GM19463 (cell line): ENCODE results near the gene FARP1.

Experiments used
- ATAC-seq: cut with Tn5 transposase; IDR thresholded peaks from one replicate; pipeline ENCODE4 v1.9.1; 2021; ENCODE audit warnings: mild to moderate bottlenecking, moderate library complexity; ENCODE audit not compliant: unreplicated experiment

FARP1 gene

DNA sequence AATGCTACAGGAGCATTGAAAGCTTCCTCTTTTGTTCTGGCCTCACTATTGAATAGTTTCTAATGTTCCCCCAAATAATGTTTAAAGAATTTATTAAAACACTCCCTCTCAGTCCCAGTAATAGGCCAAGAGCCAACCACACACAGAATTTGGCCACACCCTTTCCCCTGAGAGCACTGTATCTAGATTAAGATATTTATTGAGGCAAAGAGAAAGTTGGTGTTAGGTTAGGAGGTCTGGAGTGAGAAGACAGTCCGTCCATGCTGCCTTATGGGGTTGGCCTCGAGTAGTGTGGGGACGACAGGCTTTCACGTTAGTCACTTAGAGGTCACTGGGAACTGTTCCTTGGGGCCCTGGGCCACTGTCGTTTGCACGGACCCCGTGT lies 157.1 kb downstream of the FARP1 start:
- ATAC-seq, result no peak

DNA sequence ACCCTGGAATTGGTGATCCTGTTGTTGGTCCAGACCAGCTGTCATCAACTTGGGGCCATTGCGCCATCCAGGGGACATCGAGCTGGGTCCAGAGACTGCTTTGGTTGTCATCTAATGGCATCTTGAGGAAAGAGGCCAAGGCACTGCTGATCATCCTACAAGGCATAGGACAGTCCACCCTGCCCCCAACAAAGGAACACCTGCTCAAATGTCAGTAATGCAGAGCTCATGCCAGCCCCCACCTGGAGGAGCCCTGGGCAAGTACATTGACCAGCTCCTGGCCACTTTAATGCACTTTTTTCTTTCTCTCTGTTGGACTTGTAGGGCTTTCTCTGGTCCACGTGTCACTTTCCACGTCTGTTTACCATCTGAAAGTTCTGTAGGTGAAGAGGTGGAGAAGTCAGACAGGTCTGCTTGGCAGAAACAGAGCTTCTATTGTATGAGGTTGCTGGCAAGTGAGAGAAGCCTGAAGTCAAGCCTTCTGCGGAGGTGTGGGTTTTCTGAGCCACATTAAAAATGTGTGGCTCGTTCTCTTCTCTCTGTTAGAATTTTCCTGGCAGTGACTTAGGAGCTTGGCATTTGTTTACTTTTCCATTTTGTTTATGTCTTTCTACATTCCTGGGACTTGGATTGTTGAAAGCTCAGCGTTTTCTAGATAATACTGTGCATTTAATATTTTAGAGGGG lies 158.2 kb downstream of the FARP1 start:
- no peak for ATAC-seq

DNA sequence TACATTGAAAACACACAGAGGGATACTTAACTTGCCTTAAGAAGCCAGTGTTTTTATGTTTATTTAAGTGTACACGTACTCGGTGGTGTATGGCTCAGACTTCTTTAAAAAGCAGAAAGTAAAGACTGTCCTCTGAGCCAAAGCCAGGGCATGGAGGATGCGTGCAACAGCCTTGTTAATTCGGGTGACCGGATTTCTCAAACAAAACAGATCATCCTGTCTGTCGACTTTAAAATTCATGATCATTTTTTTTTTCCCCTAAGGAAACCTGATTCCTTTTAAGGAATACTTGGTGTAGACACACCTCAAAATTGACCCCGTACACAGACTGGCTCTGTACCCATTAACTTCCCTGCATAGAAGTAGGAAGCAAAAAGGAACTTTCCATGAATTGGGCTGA lies 158.8 kb downstream of the FARP1 start:
- ATAC-seq, result no peak

DNA sequence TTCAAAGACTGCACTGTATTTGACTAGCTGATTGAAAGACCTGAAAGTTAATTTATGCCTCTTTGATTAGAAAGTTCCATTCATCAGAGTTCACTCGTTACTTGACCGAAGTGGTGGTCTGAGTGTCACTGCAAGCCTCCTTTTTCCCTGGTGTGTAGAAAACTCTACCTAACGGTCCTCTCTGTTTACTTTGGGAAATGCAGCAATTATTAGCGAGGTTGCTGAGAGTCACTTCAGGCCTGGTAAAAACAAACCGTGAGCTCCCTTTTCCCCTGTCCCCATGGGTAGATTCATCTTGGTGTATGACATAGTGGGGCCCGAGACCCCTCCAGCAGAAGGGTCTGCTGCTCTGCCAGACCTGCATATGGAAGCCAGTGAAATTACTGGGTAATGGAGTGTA lies 161.0 kb downstream of the FARP1 start:
- no peak for ATAC-seq

DNA sequence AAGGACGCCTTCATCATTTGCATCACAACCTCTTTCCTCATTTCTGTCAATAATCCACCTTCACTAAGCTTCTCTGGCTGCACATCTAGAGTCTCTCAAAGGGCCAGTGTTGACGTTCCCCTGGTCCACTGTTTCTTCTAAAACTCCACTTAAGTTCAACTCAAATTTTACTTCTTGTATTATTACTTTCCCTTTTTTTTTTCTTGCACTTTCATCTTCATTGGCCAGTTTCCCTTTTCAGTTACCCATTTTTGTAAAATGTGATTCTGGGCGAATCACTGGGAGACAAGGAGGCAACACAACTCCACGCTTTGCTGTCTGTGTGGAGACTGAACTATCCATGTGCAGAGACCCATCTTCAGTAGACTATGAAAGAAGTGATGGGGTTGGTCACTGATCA lies 162.8 kb downstream of the FARP1 start:
- no peak for ATAC-seq

DNA sequence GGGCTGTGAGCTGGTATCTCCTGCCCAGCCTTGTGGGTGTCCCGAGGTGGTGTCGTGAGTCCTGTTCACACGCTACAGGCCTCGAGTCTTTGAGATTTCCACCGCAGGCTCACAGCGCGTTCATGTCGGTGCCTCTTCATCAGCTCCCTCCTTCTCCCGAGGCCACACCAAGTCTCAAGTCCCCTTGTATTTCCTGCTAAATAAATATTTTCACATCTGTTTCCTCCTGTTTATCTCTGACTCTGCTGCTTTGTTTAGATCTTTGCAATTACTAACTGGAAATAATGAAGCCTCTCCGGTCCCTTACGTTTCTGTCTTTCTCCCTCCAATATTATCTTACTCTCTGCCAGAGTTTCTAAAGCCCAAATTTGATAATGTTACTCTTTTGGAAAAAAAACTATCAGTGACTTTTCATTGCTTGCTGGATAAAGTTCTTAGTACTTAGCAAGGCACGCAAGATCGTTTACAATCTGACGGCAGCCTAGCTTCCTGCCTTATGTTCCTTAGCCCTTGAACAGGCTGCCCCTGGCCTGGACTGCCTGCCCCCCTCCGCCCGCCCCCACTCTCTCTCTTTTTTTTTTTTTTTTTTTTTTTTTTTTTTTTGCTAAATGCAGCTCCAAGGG lies 164.7 kb downstream of the FARP1 start:
- ATAC-seq, result no peak

DNA sequence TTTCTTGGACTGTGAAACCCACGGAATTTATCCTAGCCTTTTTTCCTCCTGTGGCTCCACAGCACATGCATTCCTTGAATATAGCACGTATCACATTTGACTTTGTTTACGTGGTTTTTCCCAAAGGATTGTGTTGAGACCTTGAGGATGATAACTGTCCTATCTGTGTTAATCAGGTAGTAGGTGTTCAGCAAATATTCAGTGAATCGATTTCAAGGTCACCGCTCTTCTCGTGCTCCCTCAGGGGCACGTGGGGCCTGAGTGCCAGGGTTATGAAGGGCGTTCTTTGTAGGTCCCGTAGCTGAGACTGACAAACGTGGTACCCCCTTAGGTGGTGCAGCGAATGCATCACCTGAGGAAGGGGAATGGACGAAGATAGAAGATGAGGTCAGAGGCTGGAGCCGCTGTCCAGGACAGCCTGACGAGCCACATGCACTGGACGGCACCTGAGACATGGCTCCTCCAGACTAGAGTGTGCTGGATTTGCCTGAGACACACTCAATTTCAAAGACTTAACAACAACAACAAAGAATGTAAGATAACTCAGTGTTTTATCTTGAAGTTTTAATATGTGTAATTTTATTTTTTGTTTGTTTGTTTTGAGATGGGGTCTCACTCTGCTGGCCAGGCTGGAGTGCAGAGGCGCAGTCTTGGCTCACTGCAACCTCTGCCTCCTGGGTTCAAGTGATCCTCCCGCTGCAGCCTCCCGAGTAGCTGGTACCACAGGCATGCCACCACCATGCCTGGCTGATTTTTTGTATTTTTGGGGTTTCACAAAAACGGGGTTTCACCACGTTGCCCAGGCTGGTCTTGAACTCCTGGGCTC lies 165.4 kb downstream of the FARP1 start:
- ATAC-seq, result no peak

DNA sequence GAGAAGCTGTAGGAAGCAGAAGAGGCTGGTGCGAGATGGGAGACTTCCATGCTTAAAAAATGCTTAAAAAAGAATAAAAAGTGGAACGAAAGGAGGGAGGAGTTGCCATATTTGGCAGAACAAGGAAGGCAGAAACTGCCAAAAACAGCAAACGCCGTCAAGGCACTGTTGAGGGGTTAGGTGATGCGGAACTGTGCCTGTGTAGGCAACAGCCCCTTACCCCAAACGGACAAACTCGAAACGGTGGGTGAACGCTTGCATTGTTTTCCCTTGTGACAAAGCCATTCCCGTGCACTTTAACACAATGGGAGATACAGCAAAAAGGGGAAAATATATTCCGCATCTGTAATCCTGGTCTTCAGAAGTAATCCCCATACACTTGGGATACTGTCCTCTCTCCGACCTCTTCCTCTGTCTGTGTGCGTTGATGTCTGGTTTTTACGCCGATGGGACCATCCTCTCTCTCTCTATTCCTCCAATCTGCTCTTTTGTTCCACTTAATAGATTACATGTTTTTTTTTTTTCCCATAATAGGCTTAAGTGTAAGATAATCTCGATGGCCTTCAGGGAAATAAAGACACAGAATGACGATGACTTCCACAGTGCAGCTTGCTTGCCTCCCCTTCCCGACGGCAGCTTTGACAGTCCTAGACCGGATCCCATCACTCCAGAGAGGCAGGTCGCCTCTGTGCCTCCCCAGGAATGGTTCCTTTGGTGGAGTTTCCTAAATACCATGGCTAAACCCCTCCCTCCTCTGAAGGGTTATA lies 166.9 kb downstream of the FARP1 start:
- ATAC-seq, result no peak

DNA sequence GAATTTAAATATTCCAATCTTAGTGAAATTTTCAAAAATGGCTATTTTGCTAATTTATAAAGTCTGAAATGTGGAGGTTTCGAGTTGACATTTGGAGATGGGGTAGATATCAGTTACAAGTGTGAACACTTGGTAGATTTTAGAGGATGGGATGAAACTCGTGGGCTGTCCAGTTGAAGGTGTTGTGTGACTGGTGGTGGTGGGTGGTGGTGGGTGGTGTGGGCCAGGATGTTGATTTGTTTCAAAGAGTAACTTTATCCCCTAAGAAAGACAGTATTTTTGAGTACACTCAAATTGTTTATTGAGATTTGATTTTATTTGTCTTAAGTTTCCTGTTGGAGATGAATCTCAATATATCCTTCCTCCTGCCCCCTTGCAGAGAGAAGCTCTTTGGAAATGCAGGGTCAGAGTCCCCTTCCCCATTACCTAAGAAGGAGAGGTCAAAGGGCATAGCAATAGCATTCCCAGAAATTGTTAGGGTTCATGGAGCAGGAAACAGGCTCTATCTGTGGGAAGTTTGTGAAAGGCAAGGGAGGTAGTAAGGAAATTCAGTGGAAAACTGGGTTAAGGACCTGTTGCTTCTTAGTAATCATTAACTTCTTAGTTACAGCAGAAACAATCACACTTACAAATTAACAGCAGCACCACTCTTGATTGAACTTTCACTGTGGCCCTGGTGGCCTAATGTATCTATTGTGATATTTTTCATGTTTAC lies 167.7 kb downstream of the FARP1 start:
- ATAC-seq, result no peak

DNA sequence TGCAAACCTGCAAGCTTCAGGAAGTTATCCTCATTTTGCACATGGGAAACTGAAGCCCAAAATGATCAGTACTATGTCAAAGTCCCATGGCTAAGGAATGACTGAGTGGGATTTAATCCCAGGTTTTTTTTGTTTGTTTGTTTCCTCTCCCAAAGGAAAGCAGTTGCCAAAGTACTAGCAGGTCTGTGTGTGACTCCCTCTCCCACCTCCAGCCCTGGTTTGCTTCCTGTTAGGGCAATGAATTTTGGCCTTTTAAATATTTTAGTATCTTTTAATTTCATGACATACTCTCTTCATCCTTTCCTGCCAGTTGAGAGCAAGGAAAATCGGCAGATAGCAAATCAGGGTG lies 168.3 kb downstream of the FARP1 start:
- ATAC-seq, result no peak

DNA sequence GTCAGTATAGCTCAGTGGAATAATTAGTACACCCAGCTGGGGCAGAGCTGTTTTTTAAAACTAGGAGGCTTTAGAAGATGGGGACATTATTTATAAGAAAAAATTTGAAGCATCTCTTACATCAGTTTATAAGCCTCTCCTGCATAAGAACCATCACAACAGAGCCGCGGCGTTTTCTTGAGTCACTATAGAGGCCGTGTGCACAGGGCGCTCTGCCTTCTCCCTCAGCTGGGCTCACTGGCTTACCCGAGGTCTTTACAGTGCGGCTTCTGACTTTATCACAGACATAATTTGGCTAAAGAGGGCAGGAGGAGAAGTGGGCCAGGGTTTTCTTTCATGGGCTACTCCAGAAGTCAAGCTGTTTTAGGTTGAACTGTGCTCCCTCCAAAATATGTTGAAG lies 169.7 kb downstream of the FARP1 start:
- ATAC-seq, result no peak

DNA sequence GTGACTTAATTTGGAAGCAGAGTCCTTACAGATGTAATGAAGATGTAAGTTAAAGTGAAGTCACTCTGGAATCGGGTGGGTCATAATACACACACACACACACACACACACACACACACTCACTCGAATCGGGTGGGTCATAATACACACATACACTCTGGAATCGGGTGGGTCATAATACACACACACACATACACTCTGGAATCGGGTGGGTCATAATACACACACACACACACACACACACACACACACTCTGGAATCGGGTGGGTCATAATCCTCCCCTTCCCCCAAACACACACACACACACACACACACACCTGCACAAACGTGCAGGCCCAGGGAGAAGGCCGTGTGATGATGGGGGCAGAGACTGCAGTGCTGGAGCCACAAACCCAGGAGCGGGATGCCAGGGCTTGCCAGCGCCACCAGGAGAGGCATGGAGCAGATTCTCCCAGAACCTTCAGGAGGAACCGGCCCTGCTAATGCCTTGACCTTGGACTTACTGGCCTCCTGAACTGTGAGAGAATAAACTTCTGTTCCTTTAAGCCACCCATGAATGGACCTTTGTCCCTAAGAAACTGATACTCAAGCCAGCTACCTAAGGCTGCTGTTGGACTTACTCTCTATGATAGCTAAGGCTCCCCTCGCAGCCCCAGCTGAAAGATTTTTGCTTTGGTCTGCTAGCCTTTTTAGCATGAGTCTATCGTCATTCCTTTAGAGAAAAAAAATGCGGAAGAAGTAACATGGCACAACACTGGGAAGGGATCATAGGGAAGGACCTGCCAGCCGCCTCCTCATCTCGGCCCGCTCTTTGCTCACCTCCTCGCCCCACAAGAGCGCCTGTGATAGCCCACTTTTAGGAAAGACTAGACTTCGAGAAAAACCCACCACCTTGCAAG lies 170.4 kb downstream of the FARP1 start:
- ATAC-seq, result no peak

DNA sequence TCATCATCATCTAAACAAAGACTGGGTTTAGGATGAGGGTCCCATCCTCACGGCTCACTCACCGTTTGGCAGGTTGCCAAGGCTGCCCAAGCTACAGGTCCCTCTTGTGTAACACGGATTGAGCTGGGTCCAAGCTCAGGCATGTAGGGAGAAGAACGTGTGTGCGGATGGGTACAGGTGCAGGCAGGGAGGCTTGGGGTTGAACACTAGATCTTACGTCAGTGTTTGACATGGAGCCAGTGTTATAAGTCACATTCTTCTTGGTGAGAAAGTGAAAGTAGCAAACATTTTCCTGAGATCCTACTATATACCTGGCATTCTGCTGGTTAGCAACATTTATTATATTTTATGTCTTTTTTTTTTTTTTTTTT lies 171.0 kb downstream of the FARP1 start:
- no peak for ATAC-seq

DNA sequence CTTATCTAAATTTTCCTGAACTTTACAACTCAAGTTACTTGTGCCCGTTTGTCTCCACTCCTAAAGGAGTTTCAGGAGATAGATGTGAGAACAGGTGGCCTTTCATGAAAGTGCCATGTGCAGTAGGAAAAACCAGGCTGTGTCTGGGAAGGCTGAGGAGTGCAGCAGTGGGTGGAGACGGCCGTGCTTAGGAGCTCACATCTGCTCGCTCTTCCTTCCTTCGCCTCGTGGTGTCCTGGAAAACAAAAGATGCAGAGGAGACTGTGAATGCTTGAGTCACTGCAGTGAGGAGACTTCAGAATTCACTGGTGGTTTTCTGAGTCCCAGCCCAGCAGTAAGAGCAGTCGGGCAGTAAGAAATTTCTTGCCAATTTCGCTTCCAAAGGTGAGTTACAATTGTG lies 172.6 kb downstream of the FARP1 start:
- ATAC-seq, result no peak

DNA sequence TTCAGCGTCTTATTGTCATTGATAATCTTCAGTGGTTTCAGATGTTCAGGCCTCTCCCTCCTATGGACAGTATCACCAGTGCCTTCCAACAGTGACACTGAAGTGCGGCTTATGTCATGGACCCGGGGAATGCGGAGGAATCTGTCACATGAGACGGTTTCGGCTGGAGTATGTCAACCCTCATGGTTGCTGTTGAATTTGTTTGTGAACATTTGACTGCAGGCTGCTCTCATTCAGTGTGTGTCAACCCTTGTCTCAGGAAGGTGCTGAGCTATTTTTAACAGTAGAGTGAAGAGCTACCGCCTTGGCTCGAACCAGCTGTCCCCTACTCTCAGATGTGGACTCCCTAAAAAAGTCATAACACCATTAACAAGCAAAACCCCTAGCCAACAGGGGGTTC lies 173.0 kb downstream of the FARP1 start:
- ATAC-seq, result no peak

DNA sequence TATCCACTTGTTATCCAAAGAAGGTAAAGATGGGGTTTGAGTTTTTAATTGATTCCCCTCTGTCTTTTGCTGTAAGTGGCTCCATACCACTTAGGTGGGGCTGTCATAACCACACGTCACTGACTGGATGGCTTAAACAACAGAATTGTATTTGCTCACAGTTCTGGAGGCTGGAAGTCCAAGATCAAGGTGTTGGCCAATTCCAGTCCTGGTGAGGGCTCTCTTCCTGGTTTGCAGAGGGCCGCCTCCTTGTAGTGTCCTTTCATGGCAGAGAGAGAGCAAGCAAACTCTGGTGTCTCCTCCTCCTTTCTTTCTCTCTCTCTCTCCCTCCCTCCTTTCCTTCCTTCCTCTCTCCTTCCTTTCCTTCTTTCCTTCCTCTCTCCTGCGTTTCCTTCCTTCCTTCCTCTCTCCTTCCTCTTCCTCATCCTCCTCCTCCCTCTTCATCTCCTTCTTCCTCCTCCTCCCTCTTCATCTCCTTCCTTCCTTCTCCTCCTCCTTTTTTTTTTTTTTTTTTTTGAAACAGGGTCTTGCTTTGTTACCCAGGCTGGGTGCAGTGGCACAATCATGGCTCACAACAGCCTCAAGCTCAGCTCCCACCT lies 174.8 kb downstream of the FARP1 start:
- ATAC-seq, result no peak

DNA sequence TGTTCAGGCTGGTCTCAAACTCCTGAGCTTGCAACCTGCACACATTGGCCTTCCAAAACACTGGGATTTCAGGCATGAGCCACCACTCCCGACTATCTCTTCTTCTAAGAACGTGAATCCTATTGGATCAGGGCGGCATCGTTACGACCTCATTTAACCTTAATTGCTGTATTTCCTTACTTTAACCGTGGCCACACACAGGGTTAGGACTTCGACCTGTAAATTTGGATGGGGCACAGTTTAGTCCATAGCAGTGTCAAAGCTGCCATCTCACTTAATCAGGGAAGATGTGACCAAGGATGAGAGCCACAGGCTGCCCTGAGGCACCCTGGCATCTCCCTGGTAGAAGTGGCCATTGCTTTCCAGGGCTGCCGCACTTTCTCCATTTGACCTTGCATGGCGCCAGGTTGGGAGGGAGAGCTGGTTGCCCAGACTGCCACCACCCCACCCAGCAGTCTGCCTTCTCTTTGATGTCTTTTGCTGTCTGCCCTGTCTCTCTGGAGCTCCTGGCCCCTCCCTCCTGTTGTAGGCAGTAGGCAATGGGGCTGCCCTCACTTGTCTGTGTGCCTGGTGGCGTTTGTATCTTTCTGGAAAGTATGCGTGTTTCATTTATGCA lies 175.5 kb downstream of the FARP1 start:
- no peak for ATAC-seq

DNA sequence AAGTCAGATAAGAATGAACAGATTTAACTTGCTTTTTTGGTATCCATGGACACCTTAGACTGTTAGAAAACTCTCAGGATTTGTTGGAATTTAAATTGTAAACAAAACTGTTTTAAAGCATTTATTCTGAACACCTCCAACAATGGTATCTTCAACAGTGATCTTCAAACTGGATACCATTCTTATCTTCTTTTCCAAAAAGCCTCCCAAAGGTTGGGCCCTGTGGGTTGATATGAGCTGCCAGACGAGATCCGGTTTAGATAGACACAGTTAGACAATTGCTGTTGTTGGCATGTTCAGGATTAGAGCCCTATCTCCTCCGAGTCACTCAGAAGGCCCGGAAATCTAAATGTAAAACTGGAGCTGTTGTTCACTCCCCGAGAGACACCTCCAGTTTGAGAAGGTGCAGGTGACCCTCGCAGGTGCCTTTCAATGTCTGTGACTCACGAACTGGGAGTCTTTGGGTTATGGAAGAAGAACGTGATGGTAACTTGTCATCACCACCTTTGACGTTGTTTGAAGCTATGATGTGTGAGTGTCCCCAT lies 177.7 kb downstream of the FARP1 start:
- ATAC-seq, result no peak

DNA sequence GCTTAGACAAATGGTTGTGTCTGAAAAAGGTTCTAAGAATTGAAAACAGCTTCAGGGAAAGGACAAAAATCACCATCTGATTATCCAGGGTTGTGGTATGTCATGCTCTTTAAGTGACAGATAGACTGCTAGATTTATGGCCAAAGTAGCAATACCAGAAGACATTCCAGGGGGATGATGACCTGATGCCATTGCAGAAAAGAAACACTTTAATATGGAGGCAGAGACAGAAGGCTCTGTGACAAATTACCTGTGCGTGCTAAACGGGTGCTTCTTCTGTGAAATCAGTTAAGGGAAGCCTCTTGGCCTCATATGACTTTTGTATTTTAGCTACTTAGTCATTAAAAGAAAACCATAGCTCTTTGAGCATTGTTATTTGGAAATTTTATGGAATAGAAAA lies 178.5 kb downstream of the FARP1 start:
- no peak for ATAC-seq
